ENCODE measurements around the gene CD320.
"Not testable (repeated sequence)": the region's sequence is repeated elsewhere in the genome, so short reads cannot be mapped to it uniquely, and the experiment has no call there.

CD320 gene

GRCh38 chr19:8302734-8303133 lies 5.4 kb downstream of the CD320 start:
- H3K27ac ChIP-seq (ENCODE audit: low read depth, low read length) = no peak overlapping the region
- H2AFZ ChIP-seq (ENCODE audit: low read depth, low read length, severe bottlenecking) = no peak overlapping the region
- no peaks in the 10 kb centered on the region for H3K9me3 ChIP-seq (ENCODE audit: insufficient read depth, low read length)
- H3F3A ChIP-seq (ENCODE audit: insufficient read depth) = no peaks in the 10 kb centered on the region
- H3K36me3 ChIP-seq (ENCODE audit: low read length) = no peaks in the 10 kb centered on the region
- TF ChIP-seq, protein P1, sequence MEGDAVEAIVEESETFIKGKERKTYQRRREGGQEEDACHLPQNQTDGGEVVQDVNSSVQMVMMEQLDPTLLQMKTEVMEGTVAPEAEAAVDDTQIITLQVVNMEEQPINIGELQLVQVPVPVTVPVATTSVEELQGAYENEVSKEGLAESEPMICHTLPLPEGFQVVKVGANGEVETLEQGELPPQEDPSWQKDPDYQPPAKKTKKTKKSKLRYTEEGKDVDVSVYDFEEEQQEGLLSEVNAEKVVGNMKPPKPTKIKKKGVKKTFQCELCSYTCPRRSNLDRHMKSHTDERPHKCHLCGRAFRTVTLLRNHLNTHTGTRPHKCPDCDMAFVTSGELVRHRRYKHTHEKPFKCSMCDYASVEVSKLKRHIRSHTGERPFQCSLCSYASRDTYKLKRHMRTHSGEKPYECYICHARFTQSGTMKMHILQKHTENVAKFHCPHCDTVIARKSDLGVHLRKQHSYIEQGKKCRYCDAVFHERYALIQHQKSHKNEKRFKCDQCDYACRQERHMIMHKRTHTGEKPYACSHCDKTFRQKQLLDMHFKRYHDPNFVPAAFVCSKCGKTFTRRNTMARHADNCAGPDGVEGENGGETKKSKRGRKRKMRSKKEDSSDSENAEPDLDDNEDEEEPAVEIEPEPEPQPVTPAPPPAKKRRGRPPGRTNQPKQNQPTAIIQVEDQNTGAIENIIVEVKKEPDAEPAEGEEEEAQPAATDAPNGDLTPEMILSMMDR (IDR thresholded peaks at IDR 0.05; ENCODE audit: insufficient read depth, low read length, poor library complexity, severe bottlenecking) = no peak
- TF ChIP-seq EZH2phosphoT487 (conservative IDR thresholded peaks at IDR 0.05; ENCODE audit: low read length) = no peak
- H3K4me2 ChIP-seq (ENCODE audit: low read depth, low read length, poor library complexity, severe bottlenecking) = no peak overlapping the region
- no peaks in the 10 kb centered on the region for H4K20me1 ChIP-seq (ENCODE audit: low read depth, low read length)
- no peak overlapping the region for H3K4me3 ChIP-seq (ENCODE audit: insufficient read depth, low read length, poor library complexity, severe bottlenecking)
- H3K27me3 ChIP-seq (ENCODE audit: low read length) = no peaks in the 10 kb centered on the region
- H3K9ac ChIP-seq (ENCODE audit: low read length) = no peak overlapping the region
- peaks cover 25% of the 10 kb centered on the region for H3K79me2 ChIP-seq (ENCODE audit: insufficient read depth, low read length)
- H3K9me2 ChIP-seq (replicated peaks; ENCODE audit: insufficient read depth, low read length) = no peaks in the 10 kb centered on the region

GRCh38 chr19:8302357-8302691 lies 5.8 kb downstream of the CD320 start:
- Histone ChIP-seq H3K9me2 (replicated peaks; ENCODE audit: insufficient read depth, low read length) (no peaks in the 10 kb centered on the region), H3K9me3 (ENCODE audit: insufficient read depth, low read length) (no peaks in the 10 kb centered on the region), H3K27me3 (ENCODE audit: low read length) (no peaks in the 10 kb centered on the region), H3K27ac (ENCODE audit: low read depth, low read length) (no peak overlapping the region), H3K4me3 (ENCODE audit: insufficient read depth, low read length, poor library complexity, severe bottlenecking) (no peak overlapping the region), H4K20me1 (ENCODE audit: low read depth, low read length) (no peaks in the 10 kb centered on the region), H2AFZ (ENCODE audit: low read depth, low read length, severe bottlenecking) (no peak overlapping the region), H3F3A (ENCODE audit: insufficient read depth) (no peaks in the 10 kb centered on the region), H3K4me2 (ENCODE audit: low read depth, low read length, poor library complexity, severe bottlenecking) (no peak overlapping the region), H3K79me2 (ENCODE audit: insufficient read depth, low read length) (peaks cover 21% of the 10 kb centered on the region), H3K36me3 (ENCODE audit: low read length) (no peaks in the 10 kb centered on the region), H3K9ac (ENCODE audit: low read length) (no peak overlapping the region)
- TF ChIP-seq, protein P1 (IDR thresholded peaks at IDR 0.05; ENCODE audit: insufficient read depth, low read length, poor library complexity, severe bottlenecking) = no peak
- TF ChIP-seq EZH2phosphoT487 (conservative IDR thresholded peaks at IDR 0.05; ENCODE audit: low read length) = no peak

GRCh38 chr19:8291337-8291736 lies 16.8 kb downstream of the CD320 start:
- H4K20me1 ChIP-seq (ENCODE audit: low read depth, low read length); H3K9ac ChIP-seq (ENCODE audit: low read length); H3K27me3 ChIP-seq (ENCODE audit: low read length); H3K36me3 ChIP-seq (ENCODE audit: low read length); H3K4me2 ChIP-seq (ENCODE audit: low read depth, low read length, poor library complexity, severe bottlenecking); H3K79me2 ChIP-seq (ENCODE audit: insufficient read depth, low read length); H3F3A ChIP-seq (ENCODE audit: insufficient read depth); H3K9me2 ChIP-seq (replicated peaks; ENCODE audit: insufficient read depth, low read length); H3K4me3 ChIP-seq (ENCODE audit: insufficient read depth, low read length, poor library complexity, severe bottlenecking); H3K27ac ChIP-seq (ENCODE audit: low read depth, low read length); H2AFZ ChIP-seq (ENCODE audit: low read depth, low read length, severe bottlenecking); H3K9me3 ChIP-seq (ENCODE audit: insufficient read depth, low read length): not testable (repeated sequence)

DNA sequence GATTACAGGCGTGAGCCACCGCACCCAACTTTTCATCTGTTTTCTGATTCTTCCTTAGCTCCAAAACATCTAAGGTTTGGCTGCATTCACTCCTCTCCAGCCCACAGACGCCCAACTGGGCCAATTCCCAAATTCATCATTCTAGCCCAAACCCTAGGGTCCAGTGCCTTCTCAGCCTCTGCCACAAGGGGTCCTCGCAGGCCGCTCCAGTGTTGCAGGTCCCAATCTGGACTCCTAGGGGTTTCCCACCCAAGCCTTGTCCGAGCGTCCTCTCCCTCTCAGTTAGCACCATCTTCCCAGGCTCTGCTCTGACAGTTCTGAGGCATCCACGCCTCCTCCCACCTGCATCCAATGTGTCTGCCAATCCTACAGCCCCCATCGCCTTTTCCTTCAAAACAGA lies 31.6 kb downstream of the CD320 start:
- not testable (repeated sequence) for H3K9ac ChIP-seq (ENCODE audit: low read length); H2AFZ ChIP-seq (ENCODE audit: low read depth, low read length, severe bottlenecking); H3K4me2 ChIP-seq (ENCODE audit: low read depth, low read length, poor library complexity, severe bottlenecking); H3K79me2 ChIP-seq (ENCODE audit: insufficient read depth, low read length); H4K20me1 ChIP-seq (ENCODE audit: low read depth, low read length); H3K4me3 ChIP-seq (ENCODE audit: insufficient read depth, low read length, poor library complexity, severe bottlenecking); H3F3A ChIP-seq (ENCODE audit: insufficient read depth); H3K9me3 ChIP-seq (ENCODE audit: insufficient read depth, low read length); H3K27me3 ChIP-seq (ENCODE audit: low read length); H3K36me3 ChIP-seq (ENCODE audit: low read length); H3K27ac ChIP-seq (ENCODE audit: low read depth, low read length); H3K9me2 ChIP-seq (replicated peaks; ENCODE audit: insufficient read depth, low read length)
